Measurements from ENCODE around the gene SELENOI. TPM values are rescaled to one million over a fixed set of nuclear protein-coding genes. Genes with fewer than 3 reads are reported as not detected.
A peak's percentile ranks its signal among the peaks of the same experiment; 100 is the strongest.

Gene SELENOI
- total RNA-seq (10 to 100 TPM; 19.6 to 20.0 TPM), polyA plus RNA-seq (1 to 10 TPM; 2.7 to 3.1 TPM)

DNA sequence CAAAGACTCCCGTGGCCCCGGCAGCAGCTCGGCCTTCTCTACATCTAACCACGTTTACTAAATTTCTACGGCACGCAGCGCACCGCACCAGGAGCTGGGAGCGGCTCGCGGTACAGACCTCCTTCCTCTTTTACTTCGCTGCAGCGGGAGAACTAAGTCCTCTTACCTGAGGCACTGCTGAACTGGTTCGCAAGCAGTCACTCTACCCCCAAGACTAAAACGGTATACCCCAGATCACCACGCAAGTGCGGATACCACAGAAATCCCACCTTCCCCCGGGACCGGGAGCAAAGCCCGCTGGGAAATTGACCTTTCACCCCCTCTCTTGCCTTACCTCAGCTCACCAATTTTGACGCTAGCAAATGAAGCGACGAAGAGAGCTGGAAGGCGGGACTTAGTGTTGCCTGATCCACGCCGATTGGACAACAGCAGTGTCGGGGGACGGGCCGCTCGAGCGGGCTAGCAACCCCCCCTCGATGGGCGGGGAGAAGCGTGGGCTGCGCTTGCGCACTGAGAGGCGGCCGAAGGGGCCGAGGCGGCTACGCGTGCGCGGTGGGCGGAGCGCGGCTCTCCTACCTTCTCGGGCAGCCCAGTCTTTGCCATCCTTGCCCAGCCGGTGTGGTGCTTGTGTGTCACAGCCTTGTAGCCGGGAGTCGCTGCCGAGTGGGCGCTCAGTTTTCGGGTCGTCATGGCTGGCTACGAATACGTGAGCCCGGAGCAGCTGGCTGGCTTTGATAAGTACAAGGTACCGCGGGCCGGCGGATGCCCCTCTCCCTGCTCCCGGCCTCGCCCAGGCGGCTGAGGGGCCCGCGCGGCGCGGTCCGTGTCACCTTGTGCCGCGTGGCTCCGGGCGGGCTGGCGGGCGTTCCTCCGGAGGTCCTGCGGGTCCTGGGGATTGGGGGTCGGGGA lies at the start of gene SELENOI:
Gene SELENOI (plus strand): TSS at position 599 of the 909 bp plus-strand sequence. CDS start 90 bp downstream, at position 689.
- H3K27me3 ChIP-seq (ENCODE audit: insufficient read depth, low read length) = no peaks in the 10 kb centered on the region
- Mint-ChIP-seq H3K36me3 (peaks cover 0 to 13% of the 10 kb centered on the region in 2 donors), H3K4me3 (peak within 1 kb of the TSS; percentile 97 to 100 (median 98)), H3K27me3 (no peaks in the 10 kb centered on the region), H3K4me1 (peaks cover 25 to 50% (median 33%) of the 10 kb centered on the region in 4 donors), H3K27ac (peak within 1 kb of the TSS; percentile 91 to 100 (median 100)), H3K9me3 (peaks cover 0 to 2% (median 0%) of the 10 kb centered on the region in 8 donors)
- intact Hi-C loops (cut with micrococcal nuclease) = loop anchor here (1.0 to 5.0 kb wide), 7 partner anchors 46 to 1547 kb away; partner anchors contain the start of genes ASXL2, BABAM2, DNAJC27 and HADHA
- peak within 1 kb of the TSS; percentile 87 to 98 for H3K4me3 ChIP-seq (ENCODE audit: low read length in 2 of 2)
- CTCF ChIA-PET (ENCODE audit: partially characterized antibody) = interaction anchor here (1.2 kb wide), 1 partner anchor 15 kb away, joined by 6 read pairs; no protein-coding TSS in a partner anchor
- no peaks in the 10 kb centered on the region for H3K36me3 ChIP-seq (ENCODE audit: insufficient read depth, low read length)
- POLR2A ChIA-PET (ENCODE audit: partially characterized antibody) = interaction anchor here (0.8 to 3.1 kb wide), 16 partner anchors 11 to 1553 kb away, joined by 3 to 32 read pairs (median 4); partner anchors contain the start of genes ASXL2, HADHA, HADHB and KIF3C
- H3K27ac ChIP-seq (ENCODE audit: low read depth, low read length) = peak within 1 kb of the TSS; percentile 91
- peak; percentile 99 to 100 (median 100) for DNase-seq
- H3K4me1 ChIP-seq (ENCODE audit: insufficient read depth, low read length) = peaks cover 42% of the 10 kb centered on the region
- no peaks in the 10 kb centered on the region for H3K9me3 ChIP-seq (ENCODE audit: control insufficient read depth in 1 of 2, low read length in 2 of 2)

GRCh38 chr2:26297061-26297460 lies 48.9 kb upstream of the SELENOI start:
- H3K4me3 Mint-ChIP-seq = peak overlapping the region in 1 of 8 donors; percentile 18
- intact Hi-C loops (cut with micrococcal nuclease) = no loop called here
- H3K9me3 Mint-ChIP-seq = no peaks in the 10 kb centered on the region

DNA sequence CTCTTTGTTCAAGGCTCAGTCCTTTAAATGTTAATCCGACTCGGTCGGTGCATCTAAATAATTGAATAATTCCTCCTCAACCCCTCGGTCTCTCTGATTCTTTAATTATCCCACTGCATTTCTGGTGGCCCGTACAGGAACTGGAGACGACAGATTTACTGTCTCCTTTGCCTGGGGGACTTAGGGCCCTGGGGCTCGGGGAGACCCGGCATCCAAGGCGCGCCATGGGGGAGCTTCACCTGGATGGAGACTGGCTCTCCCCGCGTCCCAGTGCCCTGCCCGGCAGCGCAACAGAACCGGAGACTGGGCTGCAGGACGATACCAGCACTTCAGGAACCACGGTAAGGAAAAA lies 47.7 kb upstream of the SELENOI start:
- peak overlapping the region; percentile 47 for H3K27ac ChIP-seq (ENCODE audit: low read depth, low read length)
- no peak overlapping the region for H3K27ac Mint-ChIP-seq
- H3K4me1 ChIP-seq (ENCODE audit: insufficient read depth, low read length) = peaks cover 14% of the 10 kb centered on the region
- no peaks in the 10 kb centered on the region for H3K9me3 ChIP-seq (ENCODE audit: control insufficient read depth in 1 of 2, low read length in 2 of 2)
- H3K36me3 ChIP-seq (ENCODE audit: insufficient read depth, low read length) = no peaks in the 10 kb centered on the region
- no peak for DNase-seq
- H3K36me3 Mint-ChIP-seq = no peaks in the 10 kb centered on the region
- no peaks in the 10 kb centered on the region for H3K27me3 Mint-ChIP-seq
- intact Hi-C loops (cut with micrococcal nuclease) = loop anchor here (2.0 kb wide), 1 partner anchor 53 kb away; the partner anchor contains the start of genes HADHA and HADHB
- ChIA-PET CTCF (ENCODE audit: partially characterized antibody) (no interaction called here), POLR2A (ENCODE audit: partially characterized antibody) (interaction anchor here (0.7 to 3.6 kb wide), 4 partner anchors 10 to 114 kb away, joined by 3 to 32 read pairs (median 19); partner anchors contain the start of genes ADGRF3, HADHA, HADHB and SELENOI)
- H3K27me3 ChIP-seq (ENCODE audit: insufficient read depth, low read length) = no peaks in the 10 kb centered on the region
- H3K9me3 Mint-ChIP-seq = no peaks in the 10 kb centered on the region
- no peak overlapping the region for H3K4me3 Mint-ChIP-seq
- no peaks in the 10 kb centered on the region for H3K4me1 Mint-ChIP-seq
- peak overlapping the region in 1 of 2 donors; percentile 53 for H3K4me3 ChIP-seq (ENCODE audit: low read length in 2 of 2)

More at GRCh38 chr2:26297061-26297460, 48.9 kb upstream of the SELENOI start:
- Histone ChIP-seq H3K27me3 (ENCODE audit: insufficient read depth, low read length) (no peaks in the 10 kb centered on the region), H3K27ac (ENCODE audit: low read depth, low read length) (no peak overlapping the region), H3K9me3 (ENCODE audit: control insufficient read depth in 1 of 2, low read length in 2 of 2) (no peaks in the 10 kb centered on the region), H3K4me1 (ENCODE audit: insufficient read depth, low read length) (peaks cover 14% of the 10 kb centered on the region), H3K36me3 (ENCODE audit: insufficient read depth, low read length) (no peaks in the 10 kb centered on the region), H3K4me3 (ENCODE audit: low read length in 2 of 2) (no peak overlapping the region)
- POLR2A ChIA-PET (ENCODE audit: partially characterized antibody) = interaction anchor here (3.6 kb wide), 1 partner anchor 53 kb away, joined by 31 read pairs; the partner anchor contains the start of genes HADHA and HADHB
- H3K4me1 Mint-ChIP-seq = peaks cover 0 to 2% (median 0%) of the 10 kb centered on the region in 4 donors
- no peak overlapping the region for H3K27ac Mint-ChIP-seq
- no peaks in the 10 kb centered on the region for H3K36me3 Mint-ChIP-seq
- CTCF ChIA-PET (ENCODE audit: partially characterized antibody) = no interaction called here
- H3K27me3 Mint-ChIP-seq = no peaks in the 10 kb centered on the region
- DNase-seq = no peak

DNA sequence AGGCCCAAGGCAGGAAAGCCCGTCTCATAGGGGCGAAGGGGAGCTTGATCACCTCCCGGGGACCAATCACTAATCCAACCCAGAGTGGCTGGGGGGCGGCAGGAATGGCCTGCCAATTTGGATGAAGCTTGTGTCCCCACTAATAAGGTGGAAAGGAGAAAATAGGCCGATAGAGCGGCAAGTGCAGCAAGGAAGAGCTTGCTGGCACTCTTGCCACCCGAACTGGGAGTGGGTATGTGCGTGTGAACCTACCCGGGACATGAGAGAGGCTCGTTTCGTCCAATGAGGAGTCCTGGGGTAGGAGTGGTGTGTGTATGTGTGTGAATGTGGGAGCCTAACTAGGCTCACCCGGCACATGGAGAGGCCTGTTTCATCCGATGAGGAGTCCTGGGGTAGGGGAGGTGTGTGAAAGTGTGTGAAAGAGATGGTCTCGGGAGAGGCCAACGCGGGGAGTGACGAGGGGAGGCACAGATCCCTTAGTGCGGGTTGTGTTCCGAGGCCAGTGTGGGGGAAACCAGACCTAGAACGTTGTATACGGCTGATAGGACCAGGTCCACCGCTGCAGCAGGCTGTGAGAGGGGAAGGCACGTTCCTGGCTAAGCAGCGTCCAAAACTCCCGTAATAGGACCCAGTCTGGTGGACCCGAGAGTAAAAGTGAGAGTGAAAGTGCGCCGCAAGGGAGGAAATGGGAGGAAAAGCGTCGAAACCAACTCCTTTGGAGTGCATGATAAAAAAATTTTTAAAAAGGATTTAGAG lies 47.1 kb upstream of the SELENOI start:
- no peak overlapping the region for H3K4me3 Mint-ChIP-seq
- H3K9me3 Mint-ChIP-seq = no peaks in the 10 kb centered on the region
- intact Hi-C loops (cut with micrococcal nuclease) = loop anchor here (1.0 to 2.0 kb wide), 3 partner anchors 31 to 54 kb away; partner anchors contain the start of genes HADHA and HADHB
- Histone ChIP-seq H3K9me3 (ENCODE audit: control insufficient read depth in 1 of 2, low read length in 2 of 2) (no peaks in the 10 kb centered on the region), H3K4me3 (ENCODE audit: low read length in 2 of 2) (peak overlapping the region; percentile 53 to 74), H3K27ac (ENCODE audit: low read depth, low read length) (peak overlapping the region; percentile 47), H3K27me3 (ENCODE audit: insufficient read depth, low read length) (no peaks in the 10 kb centered on the region), H3K36me3 (ENCODE audit: insufficient read depth, low read length) (no peaks in the 10 kb centered on the region), H3K4me1 (ENCODE audit: insufficient read depth, low read length) (peaks cover 14% of the 10 kb centered on the region)
- POLR2A ChIA-PET (ENCODE audit: partially characterized antibody) = interaction anchor here (0.7 to 3.6 kb wide), 7 partner anchors 10 to 420 kb away, joined by 3 to 32 read pairs (median 6); partner anchors contain the start of genes ADGRF3, HADHA, HADHB and RAB10
- no peak overlapping the region for H3K27ac Mint-ChIP-seq
- DNase-seq = peak in 4 of 5 donors; percentile 21 to 37 (median 26)
- H3K36me3 Mint-ChIP-seq = no peaks in the 10 kb centered on the region
- H3K27me3 Mint-ChIP-seq = no peaks in the 10 kb centered on the region
- no peaks in the 10 kb centered on the region for H3K4me1 Mint-ChIP-seq
- CTCF ChIA-PET (ENCODE audit: partially characterized antibody) = interaction anchor here (0.6 to 1.7 kb wide), 3 partner anchors 31 to 65 kb away, joined by 3 to 8 read pairs (median 6); partner anchors contain the start of genes HADHA and HADHB

DNA sequence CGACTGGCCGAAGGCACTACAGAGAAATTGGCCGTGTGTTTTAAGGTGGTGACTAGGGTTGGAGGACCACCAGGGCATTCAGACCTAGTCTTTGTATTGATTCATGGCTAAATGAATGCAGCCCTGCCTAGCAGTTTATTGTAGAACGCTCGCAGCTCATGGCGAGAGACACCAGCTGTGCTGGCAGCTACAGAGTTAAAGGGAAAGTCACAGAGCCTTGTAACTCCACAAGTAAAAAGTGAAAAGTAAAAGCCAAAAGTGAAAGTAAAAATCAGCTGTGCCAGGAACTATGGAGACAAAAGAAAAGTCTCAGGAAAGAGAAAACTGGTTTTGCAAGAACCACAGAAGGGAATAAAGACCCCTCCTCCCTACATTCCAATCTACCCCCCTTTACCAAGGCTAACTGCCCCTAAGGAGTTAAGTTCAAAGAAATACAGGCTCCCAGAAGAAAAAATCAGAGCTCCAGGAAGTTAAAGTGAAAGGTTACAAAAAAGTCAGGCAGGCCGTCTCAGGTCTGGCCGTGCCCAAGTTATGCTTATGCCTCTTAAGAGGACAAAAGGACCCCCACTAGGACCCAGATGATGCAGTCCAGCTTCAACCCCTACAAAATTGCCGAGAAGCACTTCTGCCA lies 46.4 kb upstream of the SELENOI start:
- peak overlapping the region; percentile 53 to 74 for H3K4me3 ChIP-seq (ENCODE audit: low read length in 2 of 2)

More for the DNA sequence above, 46.4 kb upstream of the SELENOI start:
- DNase-seq = peak in 4 of 5 donors; percentile 37 to 50 (median 44)
- no peaks in the 10 kb centered on the region for H3K4me1 Mint-ChIP-seq
- no peak overlapping the region for H3K4me3 Mint-ChIP-seq
- intact Hi-C loops (cut with micrococcal nuclease) = loop anchor here (1.0 to 2.0 kb wide), 3 partner anchors 31 to 55 kb away; partner anchors contain the start of genes HADHA and HADHB
- H3K36me3 ChIP-seq (ENCODE audit: insufficient read depth, low read length) = no peaks in the 10 kb centered on the region
- no peaks in the 10 kb centered on the region for H3K27me3 ChIP-seq (ENCODE audit: insufficient read depth, low read length)
- ChIA-PET POLR2A (ENCODE audit: partially characterized antibody) (interaction anchor here (0.8 to 3.6 kb wide), 8 partner anchors 9 to 1507 kb away, joined by 3 to 32 read pairs (median 6); partner anchors contain the start of genes ADGRF3, HADHA, HADHB and PTRHD1), CTCF (ENCODE audit: partially characterized antibody) (interaction anchor here (0.6 to 1.7 kb wide), 3 partner anchors 8 to 55 kb away, joined by 3 to 8 read pairs (median 6); partner anchors contain the start of genes HADHA and HADHB)
- H3K27ac ChIP-seq (ENCODE audit: low read depth, low read length) = peak overlapping the region; percentile 47
- peaks cover 14% of the 10 kb centered on the region for H3K4me1 ChIP-seq (ENCODE audit: insufficient read depth, low read length)
- no peaks in the 10 kb centered on the region for H3K36me3 Mint-ChIP-seq
- no peaks in the 10 kb centered on the region for H3K27me3 Mint-ChIP-seq
- H3K9me3 ChIP-seq (ENCODE audit: control insufficient read depth in 1 of 2, low read length in 2 of 2) = no peaks in the 10 kb centered on the region
- no peak overlapping the region for H3K27ac Mint-ChIP-seq
- H3K9me3 Mint-ChIP-seq = no peaks in the 10 kb centered on the region
